HepG2 (cell line): ENCODE data around the gene DLST. TPM values are rescaled to one million over a fixed set of nuclear protein-coding genes. Genes with fewer than 3 reads are reported as not detected.
A peak's percentile ranks its signal among the peaks of the same experiment; 100 is the strongest.

Source experiments
- CHD4 ChIP-seq: fragments of 200-600 bp; sonication (generic); IDR thresholded peaks from 2 replicates; pipeline ENCODE4 v1.7.0; 2017; ENCODE audit warnings: mild to moderate bottlenecking, low read length, borderline replicate concordance
- GATAD2A ChIP-seq: IDR thresholded peaks from 2 replicates; pipeline ENCODE4 v1.6.1; 2016
- RFX1 ChIP-seq: fragments of 450-650 bp; IDR thresholded peaks from 2 replicates; pipeline ENCODE4 v1.6.1; 2017
- SAFB2 ChIP-seq: sonication (generic); formaldehyde crosslinking; IDR thresholded peaks from 2 replicates; pipeline ENCODE4 v1.5.1; 2020; ENCODE audit warnings: missing genetic modification reagents, low read depth, mild to moderate bottlenecking, borderline replicate concordance
- THYN1 ChIP-seq: sonication (generic); formaldehyde crosslinking; IDR thresholded peaks from 2 replicates; pipeline ENCODE4 v1.8.1; 2023; ENCODE audit warnings: low read depth, mild to moderate bottlenecking, moderate library complexity, missing genetic modification reagents, borderline replicate concordance
- ZBTB7A ChIP-seq: sonication (generic); formaldehyde crosslinking; IDR thresholded peaks from 2 replicates; pipeline ENCODE4 v1.8.0; 2022; ENCODE audit warnings: mild to moderate bottlenecking, missing genetic modification reagents
- ZNF121 ChIP-seq: sonication (generic); formaldehyde crosslinking; IDR thresholded peaks from 2 replicates; pipeline ENCODE4 v1.5.0; 2020; ENCODE audit warnings: mild to moderate bottlenecking, missing genetic modification reagents
- ZNF550 ChIP-seq: sonication (generic); formaldehyde crosslinking; IDR thresholded peaks from 2 replicates; pipeline ENCODE4 v1.4.0; 2020; ENCODE audit warnings: mild to moderate bottlenecking, missing genetic modification reagents, borderline replicate concordance
- ZNF709 ChIP-seq: sonication (generic); formaldehyde crosslinking; IDR thresholded peaks from 2 replicates; pipeline ENCODE4 v1.5.0; 2020; ENCODE audit warnings: mild to moderate bottlenecking, missing genetic modification reagents
- ZSCAN12 ChIP-seq: sonication (generic); formaldehyde crosslinking; IDR thresholded peaks from 2 replicates; pipeline ENCODE4 v1.9.0; 2021; ENCODE audit warnings: mild to moderate bottlenecking, missing genetic modification reagents
- polyA plus RNA-seq, 8 experiments: library from polyadenylated mRNA; depleted of rRNA in 3 of 8; stranded (reverse) in 7 of 8; unstranded in 1 of 8; fragments of >200 nt; fragmentation: Illumina TruSeq in 4 of 8; extraction: Trizol in 4 of 8; gene quantifications; 2 replicates each; pipeline versions ENCODE4 v1.2.1 to v1.2.3, GENCODE V29; 2011 to 2016; ENCODE audit warnings: low read depth in 4 of 8, missing spikeins in 1 of 8, mixed read lengths in 1 of 8; ENCODE audit not compliant: insufficient read depth in 1 of 8
- total RNA-seq, 5 experiments: library from RNA; depleted of rRNA; stranded (reverse); fragments of >200 nt; fragmentation: Illumina TruSeq; extraction: Trizol; gene quantifications; 2 replicates each; pipeline ENCODE4 v1.2.3, GENCODE V29; 2016; ENCODE audit warnings: low read depth in 1 of 5
- TF ChIP-seq, protein P1 (sequence below): sonication (generic); formaldehyde crosslinking; IDR thresholded peaks from 2 replicates; pipeline ENCODE4 v1.4.0; 2020; ENCODE audit warnings: missing genetic modification reagents
- TF ChIP-seq, protein P2 (sequence below): sonication (generic); formaldehyde crosslinking; IDR thresholded peaks from 2 replicates; pipeline ENCODE4 v1.8.0; 2022; ENCODE audit warnings: missing genetic modification reagents, mild to moderate bottlenecking, borderline replicate concordance
- TF ChIP-seq, protein P3 (sequence below): sonication (generic); formaldehyde crosslinking; IDR thresholded peaks from 2 replicates; pipeline ENCODE4; 2020; ENCODE audit warnings: missing genetic modification reagents, mild to moderate bottlenecking, borderline replicate concordance
- TF ChIP-seq, protein P4 (sequence below): sonication (generic); formaldehyde crosslinking; IDR thresholded peaks from 2 replicates; pipeline ENCODE4 v1.5.0; 2020; ENCODE audit warnings: missing genetic modification reagents, mild to moderate bottlenecking, borderline replicate concordance
- TF ChIP-seq, protein P5 (sequence below): sonication (generic); formaldehyde crosslinking; IDR thresholded peaks from 2 replicates; pipeline ENCODE4 v1.4.0; 2020; ENCODE audit warnings: missing genetic modification reagents, borderline replicate concordance
- TF ChIP-seq, protein P6 (sequence below): sonication (generic); formaldehyde crosslinking; IDR thresholded peaks from 2 replicates; pipeline ENCODE4 v1.8.0; 2022; ENCODE audit warnings: missing genetic modification reagents, mild to moderate bottlenecking, inconsistent platforms, borderline replicate concordance

DLST gene
- total and polyA plus RNA-seq, 2 of the 13 experiments (the other 11 are each of a cell fraction or from before 2014, with no cell fraction given) = 56.5 to 94.3 TPM

DNA sequence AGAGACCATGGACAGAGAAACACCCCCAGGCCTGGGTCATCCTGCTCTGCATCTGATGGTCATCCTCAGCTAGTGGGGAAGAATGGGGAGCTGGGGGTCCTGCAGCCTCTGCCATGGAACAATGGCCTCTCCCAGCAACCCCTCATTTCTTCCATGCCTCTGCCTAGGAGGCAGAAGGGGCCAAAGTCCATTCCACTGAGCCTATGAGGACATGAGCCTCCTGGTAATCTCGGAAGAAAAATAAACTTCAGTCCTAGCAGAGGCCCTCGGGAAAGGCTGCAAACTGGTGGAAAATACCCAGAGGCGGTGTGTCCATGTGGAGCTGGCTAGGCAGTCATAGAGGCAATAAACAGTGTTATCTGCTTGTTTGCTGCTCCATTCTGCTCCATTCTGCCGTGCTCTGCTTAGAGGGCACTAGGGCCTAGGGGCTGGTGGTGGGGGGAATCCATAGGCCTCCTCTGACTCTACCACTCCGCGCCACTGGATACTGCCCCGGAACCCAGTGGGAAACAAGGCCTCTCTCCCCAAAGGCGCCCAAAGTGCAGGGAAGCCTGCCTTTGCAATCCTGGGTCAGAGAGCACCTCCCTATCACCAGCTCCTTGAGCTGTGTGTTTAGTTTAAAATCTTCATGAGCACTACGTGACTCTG is 69.2 kb downstream of the DLST start (continued):
- TF ChIP-seq ZNF121 = 0 out of 2 replicates have a peak, but pooled peaks have one; percentile 27
- TF ChIP-seq, protein P1, sequence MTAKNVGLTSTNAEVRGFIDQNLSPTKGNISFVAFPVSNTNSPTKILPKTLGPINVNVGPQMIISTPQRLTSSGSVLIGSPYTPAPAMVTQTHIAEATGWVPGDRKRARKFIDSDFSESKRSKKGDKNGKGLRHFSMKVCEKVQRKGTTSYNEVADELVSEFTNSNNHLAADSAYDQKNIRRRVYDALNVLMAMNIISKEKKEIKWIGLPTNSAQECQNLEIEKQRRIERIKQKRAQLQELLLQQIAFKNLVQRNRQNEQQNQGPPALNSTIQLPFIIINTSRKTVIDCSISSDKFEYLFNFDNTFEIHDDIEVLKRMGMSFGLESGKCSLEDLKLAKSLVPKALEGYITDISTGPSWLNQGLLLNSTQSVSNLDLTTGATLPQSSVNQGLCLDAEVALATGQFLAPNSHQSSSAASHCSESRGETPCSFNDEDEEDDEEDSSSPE (CRISPR knock-in tag) = no peak
- TF ChIP-seq CHD4 = no peak
- peak; percentile 73 for TF ChIP-seq GATAD2A (CRISPR knock-in tag)
- TF ChIP-seq, protein P2, sequence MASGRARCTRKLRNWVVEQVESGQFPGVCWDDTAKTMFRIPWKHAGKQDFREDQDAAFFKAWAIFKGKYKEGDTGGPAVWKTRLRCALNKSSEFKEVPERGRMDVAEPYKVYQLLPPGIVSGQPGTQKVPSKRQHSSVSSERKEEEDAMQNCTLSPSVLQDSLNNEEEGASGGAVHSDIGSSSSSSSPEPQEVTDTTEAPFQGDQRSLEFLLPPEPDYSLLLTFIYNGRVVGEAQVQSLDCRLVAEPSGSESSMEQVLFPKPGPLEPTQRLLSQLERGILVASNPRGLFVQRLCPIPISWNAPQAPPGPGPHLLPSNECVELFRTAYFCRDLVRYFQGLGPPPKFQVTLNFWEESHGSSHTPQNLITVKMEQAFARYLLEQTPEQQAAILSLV = peak; percentile 19; the same call in 1 of the 2 replicates
- TF ChIP-seq ZSCAN12 (CRISPR knock-in tag) = no peak
- TF ChIP-seq ZBTB7A (CRISPR knock-in tag) = no peak
- TF ChIP-seq, protein P3, sequence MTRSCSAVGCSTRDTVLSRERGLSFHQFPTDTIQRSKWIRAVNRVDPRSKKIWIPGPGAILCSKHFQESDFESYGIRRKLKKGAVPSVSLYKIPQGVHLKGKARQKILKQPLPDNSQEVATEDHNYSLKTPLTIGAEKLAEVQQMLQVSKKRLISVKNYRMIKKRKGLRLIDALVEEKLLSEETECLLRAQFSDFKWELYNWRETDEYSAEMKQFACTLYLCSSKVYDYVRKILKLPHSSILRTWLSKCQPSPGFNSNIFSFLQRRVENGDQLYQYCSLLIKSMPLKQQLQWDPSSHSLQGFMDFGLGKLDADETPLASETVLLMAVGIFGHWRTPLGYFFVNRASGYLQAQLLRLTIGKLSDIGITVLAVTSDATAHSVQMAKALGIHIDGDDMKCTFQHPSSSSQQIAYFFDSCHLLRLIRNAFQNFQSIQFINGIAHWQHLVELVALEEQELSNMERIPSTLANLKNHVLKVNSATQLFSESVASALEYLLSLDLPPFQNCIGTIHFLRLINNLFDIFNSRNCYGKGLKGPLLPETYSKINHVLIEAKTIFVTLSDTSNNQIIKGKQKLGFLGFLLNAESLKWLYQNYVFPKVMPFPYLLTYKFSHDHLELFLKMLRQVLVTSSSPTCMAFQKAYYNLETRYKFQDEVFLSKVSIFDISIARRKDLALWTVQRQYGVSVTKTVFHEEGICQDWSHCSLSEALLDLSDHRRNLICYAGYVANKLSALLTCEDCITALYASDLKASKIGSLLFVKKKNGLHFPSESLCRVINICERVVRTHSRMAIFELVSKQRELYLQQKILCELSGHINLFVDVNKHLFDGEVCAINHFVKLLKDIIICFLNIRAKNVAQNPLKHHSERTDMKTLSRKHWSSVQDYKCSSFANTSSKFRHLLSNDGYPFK (CRISPR knock-in tag) = no peak; the same call in 1 of the 2 replicates
- no peak for TF ChIP-seq ZNF550 (CRISPR knock-in tag)
- TF ChIP-seq, protein P4, sequence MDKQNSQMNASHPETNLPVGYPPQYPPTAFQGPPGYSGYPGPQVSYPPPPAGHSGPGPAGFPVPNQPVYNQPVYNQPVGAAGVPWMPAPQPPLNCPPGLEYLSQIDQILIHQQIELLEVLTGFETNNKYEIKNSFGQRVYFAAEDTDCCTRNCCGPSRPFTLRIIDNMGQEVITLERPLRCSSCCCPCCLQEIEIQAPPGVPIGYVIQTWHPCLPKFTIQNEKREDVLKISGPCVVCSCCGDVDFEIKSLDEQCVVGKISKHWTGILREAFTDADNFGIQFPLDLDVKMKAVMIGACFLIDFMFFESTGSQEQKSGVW (CRISPR knock-in tag) = no peak
- TF ChIP-seq, protein P5, sequence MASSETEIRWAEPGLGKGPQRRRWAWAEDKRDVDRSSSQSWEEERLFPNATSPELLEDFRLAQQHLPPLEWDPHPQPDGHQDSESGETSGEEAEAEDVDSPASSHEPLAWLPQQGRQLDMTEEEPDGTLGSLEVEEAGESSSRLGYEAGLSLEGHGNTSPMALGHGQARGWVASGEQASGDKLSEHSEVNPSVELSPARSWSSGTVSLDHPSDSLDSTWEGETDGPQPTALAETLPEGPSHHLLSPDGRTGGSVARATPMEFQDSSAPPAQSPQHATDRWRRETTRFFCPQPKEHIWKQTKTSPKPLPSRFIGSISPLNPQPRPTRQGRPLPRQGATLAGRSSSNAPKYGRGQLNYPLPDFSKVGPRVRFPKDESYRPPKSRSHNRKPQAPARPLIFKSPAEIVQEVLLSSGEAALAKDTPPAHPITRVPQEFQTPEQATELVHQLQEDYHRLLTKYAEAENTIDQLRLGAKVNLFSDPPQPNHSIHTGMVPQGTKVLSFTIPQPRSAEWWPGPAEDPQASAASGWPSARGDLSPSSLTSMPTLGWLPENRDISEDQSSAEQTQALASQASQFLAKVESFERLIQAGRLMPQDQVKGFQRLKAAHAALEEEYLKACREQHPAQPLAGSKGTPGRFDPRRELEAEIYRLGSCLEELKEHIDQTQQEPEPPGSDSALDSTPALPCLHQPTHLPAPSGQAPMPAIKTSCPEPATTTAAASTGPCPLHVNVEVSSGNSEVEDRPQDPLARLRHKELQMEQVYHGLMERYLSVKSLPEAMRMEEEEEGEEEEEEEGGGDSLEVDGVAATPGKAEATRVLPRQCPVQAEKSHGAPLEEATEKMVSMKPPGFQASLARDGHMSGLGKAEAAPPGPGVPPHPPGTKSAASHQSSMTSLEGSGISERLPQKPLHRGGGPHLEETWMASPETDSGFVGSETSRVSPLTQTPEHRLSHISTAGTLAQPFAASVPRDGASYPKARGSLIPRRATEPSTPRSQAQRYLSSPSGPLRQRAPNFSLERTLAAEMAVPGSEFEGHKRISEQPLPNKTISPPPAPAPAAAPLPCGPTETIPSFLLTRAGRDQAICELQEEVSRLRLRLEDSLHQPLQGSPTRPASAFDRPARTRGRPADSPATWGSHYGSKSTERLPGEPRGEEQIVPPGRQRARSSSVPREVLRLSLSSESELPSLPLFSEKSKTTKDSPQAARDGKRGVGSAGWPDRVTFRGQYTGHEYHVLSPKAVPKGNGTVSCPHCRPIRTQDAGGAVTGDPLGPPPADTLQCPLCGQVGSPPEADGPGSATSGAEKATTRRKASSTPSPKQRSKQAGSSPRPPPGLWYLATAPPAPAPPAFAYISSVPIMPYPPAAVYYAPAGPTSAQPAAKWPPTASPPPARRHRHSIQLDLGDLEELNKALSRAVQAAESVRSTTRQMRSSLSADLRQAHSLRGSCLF (CRISPR knock-in tag) = no peak
- TF ChIP-seq SAFB2 (CRISPR knock-in tag) = no peak
- TF ChIP-seq RFX1 = no peak
- no peak for TF ChIP-seq THYN1
- TF ChIP-seq, protein P6, sequence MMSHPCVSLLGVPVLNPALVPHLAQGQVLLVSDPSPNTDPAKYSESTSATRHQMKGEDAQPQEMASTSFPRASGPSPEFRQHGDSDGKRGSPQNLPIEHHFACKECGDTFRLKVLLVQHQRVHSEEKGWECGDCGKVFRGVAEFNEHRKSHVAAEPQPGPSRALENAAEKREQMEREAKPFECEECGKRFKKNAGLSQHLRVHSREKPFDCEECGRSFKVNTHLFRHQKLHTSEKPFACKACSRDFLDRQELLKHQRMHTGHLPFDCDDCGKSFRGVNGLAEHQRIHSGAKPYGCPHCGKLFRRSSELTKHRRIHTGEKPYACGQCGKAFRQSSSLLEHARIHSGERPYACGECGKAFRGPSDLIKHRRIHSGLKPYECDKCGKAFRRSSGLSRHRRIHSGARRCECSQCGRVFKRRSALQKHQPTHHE = no peak
- TF ChIP-seq ZNF709 (CRISPR knock-in tag) = no peak
